ENCODE data around the gene NMRK2.

DNA sequence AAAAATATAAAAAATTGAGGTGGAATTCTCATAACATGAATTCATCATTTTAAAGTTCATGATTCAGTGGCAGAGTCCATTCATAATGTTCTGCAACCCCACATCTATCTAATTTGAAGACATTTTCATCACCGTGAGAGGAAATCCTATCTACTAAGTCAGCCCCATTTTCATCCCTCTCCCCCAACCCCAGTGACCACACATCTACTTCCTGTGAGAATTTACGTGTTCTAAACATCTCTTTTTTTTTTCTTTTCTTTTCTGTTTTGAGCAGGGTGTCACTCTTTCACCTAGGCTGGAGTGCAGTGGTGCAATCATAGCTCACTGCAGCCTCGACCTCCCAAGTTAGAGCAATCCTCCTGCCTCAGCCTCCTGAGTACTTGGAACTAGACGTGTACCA lies 34.9 kb upstream of the NMRK2 start:
- no peak for TF ChIP-seq POLR2A (IDR thresholded peaks at IDR 0.05; ENCODE audit: low read depth, low read length)
- TF ChIP-seq TAF1 (IDR thresholded peaks at IDR 0.05; ENCODE audit: low read depth, low read length): no peak
- no peak for TF ChIP-seq POLR2AphosphoS5 (IDR thresholded peaks at IDR 0.05; ENCODE audit: low read depth, low read length)

All from GM12891 (cell line).